Mesodermal cell (in vitro differentiated cells): ENCODE measurements around the gene S100A12.

Source experiments
- H3K27ac ChIP-seq: 2 replicates; pipeline ENCODE4 v1.7.0; 2013; ENCODE audit warnings: mild to moderate bottlenecking, low read depth, low read length, moderate library complexity; ENCODE audit not compliant: severe bottlenecking
- H3K36me3 ChIP-seq: 2 replicates; pipeline ENCODE4 v1.7.1; 2013; ENCODE audit warnings: mild to moderate bottlenecking, low read length, moderate library complexity; ENCODE audit not compliant: control insufficient read depth, insufficient read depth
- H3K4me1 ChIP-seq: one replicate; pipeline ENCODE4 v1.7.1; 2013; ENCODE audit warnings: mild to moderate bottlenecking, low read length; ENCODE audit not compliant: insufficient read depth, control insufficient read depth, poor library complexity, severe bottlenecking
- H3K4me3 ChIP-seq: 2 replicates; pipeline ENCODE4 v1.7.0; 2013; ENCODE audit warnings: low read length, control low read depth, mild to moderate bottlenecking; ENCODE audit not compliant: insufficient read depth, poor library complexity, severe bottlenecking; ENCODE audit errors: extremely low read depth
- H3K9me3 ChIP-seq: 2 replicates; pipeline ENCODE4 v1.7.1; 2013; ENCODE audit warnings: mild to moderate bottlenecking, low read length, moderate library complexity; ENCODE audit not compliant: control insufficient read depth
- WGBS, 2 experiments: methylation state at CpG; one replicate each; pipeline ENCODE4 v1.1.5; 2013; ENCODE audit warnings: missing lambda C conversion rate in 2 of 2; ENCODE audit not compliant: insufficient coverage in 2 of 2; 5-methylcytosine and 5-hydroxymethylcytosine counted together

Gene S100A12

DNA sequence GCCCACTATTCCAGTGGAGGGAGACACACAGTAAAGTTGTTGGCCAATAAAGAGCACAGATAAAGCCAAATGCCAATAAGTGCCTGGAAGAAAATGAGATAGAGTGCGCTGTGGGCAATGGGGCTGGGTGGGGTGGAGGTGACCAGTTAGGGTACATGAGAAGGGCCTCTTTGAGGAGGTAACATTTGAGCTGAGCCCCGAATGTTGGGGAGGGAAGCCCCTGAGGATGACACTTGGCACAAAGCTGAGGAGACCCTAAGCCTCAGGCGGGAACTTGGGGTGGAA is 16.8 kb downstream of the S100A12 start:
- Histone ChIP-seq H3K9me3 (no peaks in the 10 kb centered on the region), H3K36me3 (no peaks in the 10 kb centered on the region), H3K4me3 (no peak overlapping the region), H3K27ac (no peak overlapping the region), H3K4me1 (no peaks in the 10 kb centered on the region)
- WGBS, 2 experiments = 80 to 100% methylated on average over 2 to 3 of the region's 3 CpGs

GRCh38 chr1:153357853-153358690 is 17.3 kb downstream of the S100A12 start, which contains the start of gene S100A9:
Gene S100A9, plus strand, starts transcription at chr1:153357854. Its CDS starts 430 bp downstream, at chr1:153358284.
- Histone ChIP-seq H3K4me3 (no peak within 1 kb of the TSS), H3K36me3 (no peaks in the 10 kb centered on the region), H3K27ac (no peak within 1 kb of the TSS), H3K9me3 (no peaks in the 10 kb centered on the region), H3K4me1 (no peaks in the 10 kb centered on the region)
- WGBS, 2 experiments = 91 to 95% methylated on average over 11 of the region's 11 CpGs

GRCh38 chr1:153357076-153357852 is 18.2 kb downstream of the S100A12 start:
- Histone ChIP-seq H3K4me1 (no peaks in the 10 kb centered on the region), H3K36me3 (no peaks in the 10 kb centered on the region), H3K4me3 (no peak overlapping the region), H3K27ac (no peak overlapping the region), H3K9me3 (no peaks in the 10 kb centered on the region)
- 90 to 91% methylated on average over 7 of the region's 10 CpGs for WGBS, 2 experiments

GRCh38 chr1:153356392-153357075 is 18.9 kb downstream of the S100A12 start:
- no peaks in the 10 kb centered on the region for H3K9me3 ChIP-seq
- no peak overlapping the region for H3K4me3 ChIP-seq
- H3K4me1 ChIP-seq = no peaks in the 10 kb centered on the region
- WGBS, 2 experiments = 87 to 93% methylated on average over 6 to 8 of the region's 8 CpGs
- H3K36me3 ChIP-seq = no peaks in the 10 kb centered on the region
- H3K27ac ChIP-seq = no peak overlapping the region

DNA sequence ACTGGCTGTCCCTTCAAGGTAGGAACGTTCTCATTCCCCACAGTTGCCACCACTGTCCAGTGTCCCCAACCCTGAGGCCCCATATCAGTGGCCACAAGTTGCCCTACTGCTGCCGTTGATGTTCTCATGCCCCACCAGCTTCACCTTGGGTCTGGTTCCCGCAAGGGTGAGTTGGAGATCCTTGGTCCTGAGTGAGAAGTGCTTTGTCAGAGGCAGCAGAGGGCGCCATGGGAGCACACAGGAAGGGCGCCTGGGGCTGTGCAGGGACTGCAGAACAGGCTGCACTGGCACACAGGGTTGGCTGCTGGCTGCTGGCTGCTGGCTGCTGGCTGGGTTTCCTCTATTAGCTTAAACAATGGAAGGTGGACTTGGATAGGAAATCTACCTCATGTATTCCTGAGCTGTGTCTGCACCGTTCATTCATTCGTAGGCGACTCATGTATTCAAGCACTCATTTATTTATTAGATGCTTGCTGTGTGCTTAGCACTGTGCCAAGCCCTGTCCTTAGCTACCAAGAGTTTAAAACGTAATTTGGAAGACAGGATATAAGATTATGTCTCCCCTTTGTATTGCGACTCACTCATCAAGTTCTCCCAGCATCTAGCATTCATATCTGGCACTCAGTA is 19.9 kb downstream of the S100A12 start:
- H3K4me1 ChIP-seq = no peaks in the 10 kb centered on the region
- H3K9me3 ChIP-seq = no peaks in the 10 kb centered on the region
- 43 to 54% methylated on average over 6 of the region's 10 CpGs for WGBS, 2 experiments
- no peak overlapping the region for H3K4me3 ChIP-seq
- H3K36me3 ChIP-seq = no peaks in the 10 kb centered on the region
- no peak overlapping the region for H3K27ac ChIP-seq

- Histone ChIP-seq H3K4me3 (no peak overlapping the region), H3K36me3 (no peaks in the 10 kb centered on the region), H3K9me3 (no peaks in the 10 kb centered on the region), H3K4me1 (no peaks in the 10 kb centered on the region), H3K27ac (no peak overlapping the region)
- 88 to 89% methylated on average over 5 to 8 of the region's 8 CpGs for WGBS, 2 experiments
These were observed 20.8 kb downstream of the S100A12 start for GRCh38 chr1:153354515-153355193.

- no peak overlapping the region for H3K4me3 ChIP-seq
- WGBS, 2 experiments = 85 to 88% methylated on average over 5 to 7 of the region's 7 CpGs
- H3K4me1 ChIP-seq = no peaks in the 10 kb centered on the region
- H3K27ac ChIP-seq = no peak overlapping the region
- no peaks in the 10 kb centered on the region for H3K9me3 ChIP-seq
- H3K36me3 ChIP-seq = no peaks in the 10 kb centered on the region
These were observed 22.0 kb downstream of the S100A12 start for GRCh38 chr1:153353226-153353947.

- no peak overlapping the region for H3K4me3 ChIP-seq
- 0% methylated on average over 4 of the region's 4 CpGs for WGBS, 2 experiments
- no peaks in the 10 kb centered on the region for H3K9me3 ChIP-seq
- no peaks in the 10 kb centered on the region for H3K36me3 ChIP-seq
- no peaks in the 10 kb centered on the region for H3K4me1 ChIP-seq
- no peak overlapping the region for H3K27ac ChIP-seq
These were observed 22.9 kb downstream of the S100A12 start for GRCh38 chr1:153352523-153352922.

GRCh38 chr1:153350321-153350957 is 25.0 kb downstream of the S100A12 start:
- WGBS, 2 experiments = no CpG with 5 or more reads among the region's 1 CpG
- Histone ChIP-seq H3K4me1 (no peaks in the 10 kb centered on the region), H3K9me3 (no peaks in the 10 kb centered on the region), H3K4me3 (no peak overlapping the region), H3K36me3 (no peaks in the 10 kb centered on the region), H3K27ac (no peak overlapping the region)
